HepG2 (cell line): ENCODE data around the gene MLX. TPM values are rescaled to one million over a fixed set of nuclear protein-coding genes. Genes with fewer than 3 reads are reported as not detected.

Source experiments
- ERF ChIP-seq: IDR thresholded peaks from 2 replicates; pipeline ENCODE4 v1.6.1; 2018; ENCODE audit warnings: missing biosample characterization, missing genetic modification reagents
- MAFG ChIP-seq: sonication (generic); formaldehyde crosslinking; IDR thresholded peaks from 2 replicates; pipeline ENCODE4 v1.5.1; 2020; ENCODE audit warnings: mild to moderate bottlenecking, missing genetic modification reagents
- MIER3 ChIP-seq: IDR thresholded peaks from 2 replicates; pipeline ENCODE4 v1.6.1; 2016; ENCODE audit warnings: missing compliant biosample characterization, borderline replicate concordance
- NCOA5 ChIP-seq: sonication (generic); formaldehyde crosslinking; IDR thresholded peaks from 2 replicates; pipeline ENCODE4 v1.4.0; 2020; ENCODE audit warnings: missing genetic modification reagents
- NONO ChIP-seq, 2 experiments: fragments of 450-650 bp in 1 of 2; sonication (generic) in 1 of 2; formaldehyde crosslinking in 1 of 2; IDR thresholded peaks in 1 of 2; conservative IDR thresholded peaks in 1 of 2; 2 replicates each; pipeline versions ENCODE4 v1.6.1 to v1.8.0; 2017 to 2022; ENCODE audit warnings: mild to moderate bottlenecking in 1 of 2, missing genetic modification reagents in 1 of 2, moderate library complexity in 1 of 2
- ZFY ChIP-seq: sonication (generic); formaldehyde crosslinking; IDR thresholded peaks from 2 replicates; pipeline ENCODE4 v1.4.0; 2020; ENCODE audit warnings: missing genetic modification reagents
- ZNF263 ChIP-seq: sonication (generic); formaldehyde crosslinking; IDR thresholded peaks from 2 replicates; pipeline ENCODE4 v1.4.0; 2020; ENCODE audit warnings: missing genetic modification reagents
- ZNF430 ChIP-seq: sonication (generic); formaldehyde crosslinking; IDR thresholded peaks from 2 replicates; pipeline ENCODE4 v1.9.0; 2021; ENCODE audit warnings: mild to moderate bottlenecking, missing genetic modification reagents
- ZNF44 ChIP-seq: sonication (generic); formaldehyde crosslinking; IDR thresholded peaks from 2 replicates; pipeline ENCODE4 v1.5.1; 2020; ENCODE audit warnings: mild to moderate bottlenecking, missing genetic modification reagents
- ZNF460 ChIP-seq: sonication (generic); formaldehyde crosslinking; IDR thresholded peaks from 2 replicates; pipeline ENCODE4 v1.5.1; 2020; ENCODE audit warnings: missing genetic modification reagents, mild to moderate bottlenecking, borderline replicate concordance
- polyA plus RNA-seq, 8 experiments: library from polyadenylated mRNA; depleted of rRNA in 3 of 8; stranded (reverse) in 7 of 8; unstranded in 1 of 8; fragments of >200 nt; fragmentation: Illumina TruSeq in 4 of 8; extraction: Trizol in 4 of 8; gene quantifications; 2 replicates each; pipeline versions ENCODE4 v1.2.1 to v1.2.3, GENCODE V29; 2011 to 2016; ENCODE audit warnings: low read depth in 4 of 8, missing spikeins in 1 of 8, mixed read lengths in 1 of 8; ENCODE audit not compliant: insufficient read depth in 1 of 8
- total RNA-seq, 5 experiments: library from RNA; depleted of rRNA; stranded (reverse); fragments of >200 nt; fragmentation: Illumina TruSeq; extraction: Trizol; gene quantifications; 2 replicates each; pipeline ENCODE4 v1.2.3, GENCODE V29; 2016; ENCODE audit warnings: low read depth in 1 of 5
- TF ChIP-seq, protein P1 (sequence below), 2 experiments: fragments of 450-650 bp in 1 of 2; sonication (generic) in 1 of 2; formaldehyde crosslinking in 1 of 2; IDR thresholded peaks; 2 replicates each; pipeline versions ENCODE4 v1.6.1 to v1.8.0; 2016 to 2022; ENCODE audit warnings: antibody characterized with exemption in 1 of 2, mild to moderate bottlenecking in 1 of 2, missing genetic modification reagents in 1 of 2
- TF ChIP-seq, protein P2 (sequence below): sonication (generic); formaldehyde crosslinking; IDR thresholded peaks from 2 replicates; pipeline ENCODE4 v1.4.0; 2020; ENCODE audit warnings: missing genetic modification reagents, low read depth, mild to moderate bottlenecking, borderline replicate concordance
- TF ChIP-seq, protein P3 (sequence below): sonication (generic); formaldehyde crosslinking; IDR thresholded peaks from 2 replicates; pipeline ENCODE4 v1.4.0; 2020; ENCODE audit warnings: mild to moderate bottlenecking, missing genetic modification reagents, borderline replicate concordance
- TF ChIP-seq, protein P4 (sequence below): sonication (generic); formaldehyde crosslinking; IDR thresholded peaks from 2 replicates; pipeline ENCODE4 v1.4.0; 2020; ENCODE audit warnings: mild to moderate bottlenecking, missing genetic modification reagents

The MLX gene
- total and polyA plus RNA-seq, 2 of the 13 experiments (the other 11 are each of a cell fraction or from before 2014, with no cell fraction given) = 38.9 to 74.4 TPM

DNA sequence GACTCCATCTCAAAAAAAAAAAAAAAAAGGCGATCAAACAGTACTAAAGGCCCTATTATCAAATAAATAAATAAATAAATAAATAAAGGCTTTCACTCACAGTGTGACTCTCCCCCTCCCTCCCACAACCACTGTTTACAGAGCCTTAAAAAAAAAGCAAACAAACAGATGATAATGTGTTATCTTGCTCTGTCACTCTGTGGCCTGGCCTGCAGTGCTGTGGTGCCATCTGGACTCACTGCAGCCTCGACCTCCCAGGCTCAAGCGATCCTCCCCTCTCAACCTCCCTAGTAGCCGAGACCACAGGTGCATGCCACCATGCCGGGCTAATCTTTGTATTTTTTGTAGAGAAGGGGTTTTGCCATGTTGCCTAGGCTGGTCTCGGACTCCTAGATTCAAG, 39.0 kb upstream of the MLX start (continued):
- TF ChIP-seq, protein P1, sequence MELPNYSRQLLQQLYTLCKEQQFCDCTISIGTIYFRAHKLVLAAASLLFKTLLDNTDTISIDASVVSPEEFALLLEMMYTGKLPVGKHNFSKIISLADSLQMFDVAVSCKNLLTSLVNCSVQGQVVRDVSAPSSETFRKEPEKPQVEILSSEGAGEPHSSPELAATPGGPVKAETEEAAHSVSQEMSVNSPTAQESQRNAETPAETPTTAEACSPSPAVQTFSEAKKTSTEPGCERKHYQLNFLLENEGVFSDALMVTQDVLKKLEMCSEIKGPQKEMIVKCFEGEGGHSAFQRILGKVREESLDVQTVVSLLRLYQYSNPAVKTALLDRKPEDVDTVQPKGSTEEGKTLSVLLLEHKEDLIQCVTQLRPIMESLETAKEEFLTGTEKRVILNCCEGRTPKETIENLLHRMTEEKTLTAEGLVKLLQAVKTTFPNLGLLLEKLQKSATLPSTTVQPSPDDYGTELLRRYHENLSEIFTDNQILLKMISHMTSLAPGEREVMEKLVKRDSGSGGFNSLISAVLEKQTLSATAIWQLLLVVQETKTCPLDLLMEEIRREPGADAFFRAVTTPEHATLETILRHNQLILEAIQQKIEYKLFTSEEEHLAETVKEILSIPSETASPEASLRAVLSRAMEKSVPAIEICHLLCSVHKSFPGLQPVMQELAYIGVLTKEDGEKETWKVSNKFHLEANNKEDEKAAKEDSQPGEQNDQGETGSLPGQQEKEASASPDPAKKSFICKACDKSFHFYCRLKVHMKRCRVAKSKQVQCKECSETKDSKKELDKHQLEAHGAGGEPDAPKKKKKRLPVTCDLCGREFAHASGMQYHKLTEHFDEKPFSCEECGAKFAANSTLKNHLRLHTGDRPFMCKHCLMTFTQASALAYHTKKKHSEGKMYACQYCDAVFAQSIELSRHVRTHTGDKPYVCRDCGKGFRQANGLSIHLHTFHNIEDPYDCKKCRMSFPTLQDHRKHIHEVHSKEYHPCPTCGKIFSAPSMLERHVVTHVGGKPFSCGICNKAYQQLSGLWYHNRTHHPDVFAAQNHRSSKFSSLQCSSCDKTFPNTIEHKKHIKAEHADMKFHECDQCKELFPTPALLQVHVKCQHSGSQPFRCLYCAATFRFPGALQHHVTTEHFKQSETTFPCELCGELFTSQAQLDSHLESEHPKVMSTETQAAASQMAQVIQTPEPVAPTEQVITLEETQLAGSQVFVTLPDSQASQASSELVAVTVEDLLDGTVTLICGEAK (IDR thresholded peaks at IDR 0.05) = no peak
- TF ChIP-seq, protein P1 (CRISPR knock-in tag; IDR thresholded peaks at IDR 0.05) = 0 out of 2 replicates have a peak, but pooled peaks have one; percentile 34
- TF ChIP-seq, protein P2, sequence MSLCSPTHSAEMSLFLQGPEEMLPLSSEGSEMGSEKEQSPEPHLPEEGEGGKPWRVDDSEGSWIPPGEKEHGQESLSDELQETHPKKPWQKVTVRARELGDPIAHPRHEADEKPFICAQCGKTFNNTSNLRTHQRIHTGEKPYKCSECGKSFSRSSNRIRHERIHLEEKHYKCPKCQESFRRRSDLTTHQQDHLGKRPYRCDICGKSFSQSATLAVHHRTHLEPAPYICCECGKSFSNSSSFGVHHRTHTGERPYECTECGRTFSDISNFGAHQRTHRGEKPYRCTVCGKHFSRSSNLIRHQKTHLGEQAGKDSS (CRISPR knock-in tag) = 0 out of 2 replicates have a peak, but pooled peaks have one; percentile 36
- TF ChIP-seq NCOA5 (CRISPR knock-in tag) = no peak
- TF ChIP-seq ZNF263 (CRISPR knock-in tag) = no peak
- no peak for TF ChIP-seq MAFG
- no peak for TF ChIP-seq ZNF430 (CRISPR knock-in tag)
- TF ChIP-seq, protein P3, sequence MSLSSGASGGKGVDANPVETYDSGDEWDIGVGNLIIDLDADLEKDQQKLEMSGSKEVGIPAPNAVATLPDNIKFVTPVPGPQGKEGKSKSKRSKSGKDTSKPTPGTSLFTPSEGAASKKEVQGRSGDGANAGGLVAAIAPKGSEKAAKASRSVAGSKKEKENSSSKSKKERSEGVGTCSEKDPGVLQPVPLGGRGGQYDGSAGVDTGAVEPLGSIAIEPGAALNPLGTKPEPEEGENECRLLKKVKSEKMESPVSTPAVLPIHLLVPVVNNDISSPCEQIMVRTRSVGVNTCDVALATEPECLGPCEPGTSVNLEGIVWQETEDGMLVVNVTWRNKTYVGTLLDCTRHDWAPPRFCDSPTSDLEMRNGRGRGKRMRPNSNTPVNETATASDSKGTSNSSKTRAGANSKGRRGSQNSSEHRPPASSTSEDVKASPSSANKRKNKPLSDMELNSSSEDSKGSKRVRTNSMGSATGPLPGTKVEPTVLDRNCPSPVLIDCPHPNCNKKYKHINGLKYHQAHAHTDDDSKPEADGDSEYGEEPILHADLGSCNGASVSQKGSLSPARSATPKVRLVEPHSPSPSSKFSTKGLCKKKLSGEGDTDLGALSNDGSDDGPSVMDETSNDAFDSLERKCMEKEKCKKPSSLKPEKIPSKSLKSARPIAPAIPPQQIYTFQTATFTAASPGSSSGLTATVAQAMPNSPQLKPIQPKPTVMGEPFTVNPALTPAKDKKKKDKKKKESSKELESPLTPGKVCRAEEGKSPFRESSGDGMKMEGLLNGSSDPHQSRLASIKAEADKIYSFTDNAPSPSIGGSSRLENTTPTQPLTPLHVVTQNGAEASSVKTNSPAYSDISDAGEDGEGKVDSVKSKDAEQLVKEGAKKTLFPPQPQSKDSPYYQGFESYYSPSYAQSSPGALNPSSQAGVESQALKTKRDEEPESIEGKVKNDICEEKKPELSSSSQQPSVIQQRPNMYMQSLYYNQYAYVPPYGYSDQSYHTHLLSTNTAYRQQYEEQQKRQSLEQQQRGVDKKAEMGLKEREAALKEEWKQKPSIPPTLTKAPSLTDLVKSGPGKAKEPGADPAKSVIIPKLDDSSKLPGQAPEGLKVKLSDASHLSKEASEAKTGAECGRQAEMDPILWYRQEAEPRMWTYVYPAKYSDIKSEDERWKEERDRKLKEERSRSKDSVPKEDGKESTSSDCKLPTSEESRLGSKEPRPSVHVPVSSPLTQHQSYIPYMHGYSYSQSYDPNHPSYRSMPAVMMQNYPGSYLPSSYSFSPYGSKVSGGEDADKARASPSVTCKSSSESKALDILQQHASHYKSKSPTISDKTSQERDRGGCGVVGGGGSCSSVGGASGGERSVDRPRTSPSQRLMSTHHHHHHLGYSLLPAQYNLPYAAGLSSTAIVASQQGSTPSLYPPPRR (CRISPR knock-in tag) = 0 out of 2 replicates have a peak, but pooled peaks have one; percentile 29
- no peak for TF ChIP-seq ERF (CRISPR knock-in tag)
- peak; percentile 53; the same call in 1 of the 2 replicates for TF ChIP-seq MIER3 (CRISPR knock-in tag)
- TF ChIP-seq ZNF44 (CRISPR knock-in tag) = no peak
- TF ChIP-seq, protein P4, sequence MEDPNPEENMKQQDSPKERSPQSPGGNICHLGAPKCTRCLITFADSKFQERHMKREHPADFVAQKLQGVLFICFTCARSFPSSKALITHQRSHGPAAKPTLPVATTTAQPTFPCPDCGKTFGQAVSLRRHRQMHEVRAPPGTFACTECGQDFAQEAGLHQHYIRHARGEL (CRISPR knock-in tag) = no peak
- no peak for TF ChIP-seq NONO (IDR thresholded peaks at IDR 0.05)
- TF ChIP-seq NONO (CRISPR knock-in tag; conservative IDR thresholded peaks at IDR 0.05) = no peak
- no peak for TF ChIP-seq ZFY (CRISPR knock-in tag)
- TF ChIP-seq ZNF460 (CRISPR knock-in tag) = no peak
